Right lobe of liver (tissue), 4 donors: ENCODE results near the gene COX19.

ENCODE experiments used
- CTCF ChIP-seq, 4 donors: fragments of 200-600 bp in 3 of 4; fragments of 450-650 bp in 1 of 4; IDR thresholded peaks; one replicate each; pipeline versions ENCODE4 v1.5.1 to v1.8.0; 2016 to 2022; ENCODE audit warnings: antibody characterized with exemption in 4 of 4, mild to moderate bottlenecking in 2 of 4
- POLR2A ChIP-seq: fragments of 450-650 bp; IDR thresholded peaks from one replicate; pipeline ENCODE4 v1.6.1; 2017; ENCODE audit warnings: antibody characterized with exemption, mild to moderate bottlenecking
- donor health status: DM: no; HTN: no; CAD: no.
- donor health status: DM: no; HTN: no; CAD: no.
- donor health status: DM: no; HTN: yes; CAD: no.

- no peak for TF ChIP-seq CTCF (IDR thresholded peaks at IDR 0.05)
- no peak for TF ChIP-seq POLR2A
Measured at GRCh38 chr7:918118-918425, 57.3 kb downstream of the COX19 start.
